Gastrocnemius medialis (tissue), 4 donors: ENCODE results near the gene NACC1.

Source experiments
- CTCF ChIP-seq, 5 experiments: fragments of 450-650 bp in 3 of 5; fragments of 200-600 bp in 2 of 5; sonication (generic) in 2 of 5; IDR thresholded peaks in 4 of 5; conservative IDR thresholded peaks in 1 of 5; 1 replicate in 4 of 5; 2 replicates in 1 of 5; pipeline ENCODE4 v1.5.1; 2016 to 2019; ENCODE audit warnings: antibody characterized with exemption in 5 of 5, mild to moderate bottlenecking in 3 of 5, moderate library complexity in 3 of 5
- POLR2A ChIP-seq, 2 donors: fragments of 450-650 bp; IDR thresholded peaks; one replicate each; pipeline ENCODE4 v1.6.1; 2017; ENCODE audit warnings: antibody characterized with exemption in 2 of 2, mild to moderate bottlenecking in 2 of 2, moderate library complexity in 2 of 2

- TF ChIP-seq CTCF (IDR thresholded peaks at IDR 0.05 in 4 of 5, conservative IDR thresholded peaks at IDR 0.05 in 1 of 5) (no peak), POLR2A (IDR thresholded peaks at IDR 0.05) (peak; percentile 23 to 49)
Observed at GRCh38 chr19:13099073-13099999, 18.7 kb upstream of the NACC1 start.
